Suprapubic skin (tissue), 4 donors: ENCODE data around the gene FLNB. TPM values are rescaled to one million over a fixed set of nuclear protein-coding genes. Genes with fewer than 3 reads are reported as not detected.

Experiments
- DNase-seq, 2 donors: peaks; one replicate each; pipeline ENCODE4 v3.0.0-alpha.2; 2019; ENCODE audit warnings: low spot score in 2 of 2
- H3K27ac ChIP-seq: fragments of 200-600 bp; sonication (generic); one replicate; pipeline ENCODE4 v1.5.1; 2019
- H3K27me3 ChIP-seq: fragments of 200-600 bp; sonication (generic); one replicate; pipeline ENCODE4 v1.5.1; 2019
- H3K36me3 ChIP-seq: fragments of 200-600 bp; sonication (generic); one replicate; pipeline ENCODE4 v1.5.1; 2019
- H3K4me1 ChIP-seq: fragments of 200-600 bp; sonication (generic); one replicate; pipeline ENCODE4 v1.5.1; 2019
- H3K4me3 ChIP-seq: fragments of 200-600 bp; sonication (generic); one replicate; pipeline ENCODE4 v1.5.1; 2019; ENCODE audit warnings: mild to moderate bottlenecking
- H3K9me3 ChIP-seq: fragments of 200-600 bp; sonication (generic); one replicate; pipeline ENCODE4 v1.5.1; 2019
- EP300 ChIP-seq: sonication (generic); formaldehyde crosslinking; IDR thresholded peaks from one replicate; pipeline ENCODE4 v1.6.1; 2017; ENCODE audit warnings: antibody characterized with exemption
- POLR2A ChIP-seq, 2 donors: fragments of 450-650 bp; IDR thresholded peaks; one replicate each; pipeline ENCODE4 v1.6.1; 2017; ENCODE audit warnings: antibody characterized with exemption in 2 of 2, mild to moderate bottlenecking in 2 of 2, moderate library complexity in 2 of 2
- POLR2AphosphoS5 ChIP-seq, 3 donors: sonication (generic); formaldehyde crosslinking; IDR thresholded peaks; one replicate each; pipeline ENCODE4 v1.6.1; 2017; ENCODE audit warnings: antibody characterized with exemption in 3 of 3
- WGBS: methylation state at CpG from one replicate; pipeline ENCODE4 v1.1.5; 2018; 5-methylcytosine and 5-hydroxymethylcytosine counted together
- total RNA-seq, 4 donors: library from RNA; depleted of rRNA; stranded (reverse); fragments of >200 nt; gene quantifications; one replicate each; pipeline ENCODE4 v1.1.0, GENCODE V29; 2016
- TF ChIP-seq, protein P1 (sequence below), 2 donors: fragments of 200-600 bp in 1 of 2; fragments of 450-650 bp in 1 of 2; sonication (generic) in 1 of 2; IDR thresholded peaks; one replicate each; pipeline ENCODE4 v1.5.1; 2016 to 2019; ENCODE audit warnings: antibody characterized with exemption in 2 of 2, mild to moderate bottlenecking in 1 of 2, moderate library complexity in 1 of 2

Gene FLNB
- total RNA-seq, 4 donors from 2014 or later, result 143 to 186 (median 150) TPM

- no peaks in the 10 kb centered on the region for H3K9me3 ChIP-seq
- H3K27ac ChIP-seq, result no peak overlapping the region
- peaks cover 63% of the 10 kb centered on the region for H3K36me3 ChIP-seq
- 81% methylated on average over 6 of the region's 6 CpGs for whole genome bisulfite sequencing
- DNase-seq, result no peak
- H3K4me1 ChIP-seq, result peaks cover 55% of the 10 kb centered on the region
- no peak overlapping the region for H3K4me3 ChIP-seq
- no peaks in the 10 kb centered on the region for H3K27me3 ChIP-seq
- TF ChIP-seq POLR2A (IDR thresholded peaks at IDR 0.05) (no peak), EP300 (no peak), POLR2AphosphoS5 (IDR thresholded peaks at IDR 0.05) (no peak)
- TF ChIP-seq, protein P1, sequence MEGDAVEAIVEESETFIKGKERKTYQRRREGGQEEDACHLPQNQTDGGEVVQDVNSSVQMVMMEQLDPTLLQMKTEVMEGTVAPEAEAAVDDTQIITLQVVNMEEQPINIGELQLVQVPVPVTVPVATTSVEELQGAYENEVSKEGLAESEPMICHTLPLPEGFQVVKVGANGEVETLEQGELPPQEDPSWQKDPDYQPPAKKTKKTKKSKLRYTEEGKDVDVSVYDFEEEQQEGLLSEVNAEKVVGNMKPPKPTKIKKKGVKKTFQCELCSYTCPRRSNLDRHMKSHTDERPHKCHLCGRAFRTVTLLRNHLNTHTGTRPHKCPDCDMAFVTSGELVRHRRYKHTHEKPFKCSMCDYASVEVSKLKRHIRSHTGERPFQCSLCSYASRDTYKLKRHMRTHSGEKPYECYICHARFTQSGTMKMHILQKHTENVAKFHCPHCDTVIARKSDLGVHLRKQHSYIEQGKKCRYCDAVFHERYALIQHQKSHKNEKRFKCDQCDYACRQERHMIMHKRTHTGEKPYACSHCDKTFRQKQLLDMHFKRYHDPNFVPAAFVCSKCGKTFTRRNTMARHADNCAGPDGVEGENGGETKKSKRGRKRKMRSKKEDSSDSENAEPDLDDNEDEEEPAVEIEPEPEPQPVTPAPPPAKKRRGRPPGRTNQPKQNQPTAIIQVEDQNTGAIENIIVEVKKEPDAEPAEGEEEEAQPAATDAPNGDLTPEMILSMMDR (IDR thresholded peaks at IDR 0.05), result no peak
These were observed 99.4 kb downstream of the FLNB start for GRCh38 chr3:58107597-58107996.

- H3K27me3 ChIP-seq, result no peaks in the 10 kb centered on the region
- H3K27ac ChIP-seq, result peak overlapping the region; percentile 85
- no peak overlapping the region for H3K4me3 ChIP-seq
- TF ChIP-seq, protein P1 (IDR thresholded peaks at IDR 0.05), result no peak
- no peak for TF ChIP-seq EP300
- TF ChIP-seq POLR2A (IDR thresholded peaks at IDR 0.05), result no peak
- no peak for TF ChIP-seq POLR2AphosphoS5 (IDR thresholded peaks at IDR 0.05)
- peaks cover 36% of the 10 kb centered on the region for H3K4me1 ChIP-seq
- no peaks in the 10 kb centered on the region for H3K9me3 ChIP-seq
- no peak for DNase-seq
- WGBS, result 60% methylated on average over 5 of the region's 5 CpGs
- peaks cover 75% of the 10 kb centered on the region for H3K36me3 ChIP-seq
These were observed 101.5 kb downstream of the FLNB start for GRCh38 chr3:58109752-58110151.

GRCh38 chr3:58111513-58112184, 103.4 kb downstream of the FLNB start:
- 62% methylated on average over 8 of the region's 11 CpGs for WGBS
- Histone ChIP-seq H3K27me3 (no peaks in the 10 kb centered on the region), H3K4me3 (peak overlapping the region; percentile 34), H3K27ac (peak overlapping the region; percentile 85), H3K36me3 (peaks cover 75% of the 10 kb centered on the region), H3K9me3 (no peaks in the 10 kb centered on the region), H3K4me1 (peaks cover 36% of the 10 kb centered on the region)
- peak in 2 of 3 donors; percentile 50 to 79 for TF ChIP-seq POLR2AphosphoS5 (IDR thresholded peaks at IDR 0.05)
- TF ChIP-seq, protein P1 (IDR thresholded peaks at IDR 0.05), result no peak
- DNase-seq, result peak in 1 of 2 donors; percentile 80

DNA sequence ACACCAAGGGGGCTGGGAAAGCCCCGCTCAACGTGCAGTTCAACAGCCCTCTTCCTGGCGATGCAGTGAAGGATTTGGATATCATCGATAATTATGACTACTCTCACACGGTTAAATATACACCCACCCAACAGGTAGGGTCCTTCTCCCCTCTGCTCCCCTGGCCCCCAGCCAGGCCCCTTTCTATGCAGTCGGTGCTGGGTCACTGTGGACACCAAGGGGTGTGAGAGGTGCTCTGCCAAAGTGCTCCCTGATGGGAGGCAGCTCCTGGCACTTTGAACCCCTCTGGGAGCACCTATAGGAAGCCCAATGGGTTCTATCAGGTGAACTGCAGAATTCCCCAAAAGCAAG, 103.9 kb downstream of the FLNB start:
- TF ChIP-seq, protein P1 (IDR thresholded peaks at IDR 0.05), result no peak
- TF ChIP-seq POLR2A (IDR thresholded peaks at IDR 0.05) (no peak), POLR2AphosphoS5 (IDR thresholded peaks at IDR 0.05) (no peak), EP300 (no peak)
- Histone ChIP-seq H3K27ac (peak overlapping the region; percentile 85), H3K9me3 (no peaks in the 10 kb centered on the region), H3K4me3 (peak overlapping the region; percentile 34), H3K4me1 (peaks cover 37% of the 10 kb centered on the region), H3K36me3 (peaks cover 73% of the 10 kb centered on the region), H3K27me3 (no peaks in the 10 kb centered on the region)
- DNase-seq, result no peak
- 51% methylated on average over 6 of the region's 6 CpGs for WGBS

DNA sequence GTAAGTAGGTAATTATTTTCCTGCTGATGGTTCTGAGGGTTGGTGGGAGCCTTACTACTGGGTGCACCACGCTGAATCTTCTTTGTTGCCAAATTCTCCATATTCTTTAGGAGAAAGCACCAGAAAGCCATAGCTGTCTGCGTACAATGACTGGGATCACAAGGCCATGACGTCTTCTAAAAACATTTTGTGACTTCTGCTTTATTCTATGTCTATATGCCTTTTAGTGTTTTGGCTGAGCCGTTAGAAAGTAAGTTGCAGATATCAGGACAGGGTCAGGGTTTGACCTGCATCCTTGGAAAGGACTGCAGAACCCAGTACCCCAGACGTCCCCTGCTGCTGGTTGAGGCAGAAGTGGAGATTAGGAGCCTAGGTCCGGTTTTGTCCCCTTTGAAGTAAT, 107.0 kb downstream of the FLNB start:
- Histone ChIP-seq H3K27me3 (no peaks in the 10 kb centered on the region), H3K4me3 (no peak overlapping the region), H3K36me3 (peaks cover 56% of the 10 kb centered on the region), H3K9me3 (no peaks in the 10 kb centered on the region), H3K4me1 (peaks cover 62% of the 10 kb centered on the region), H3K27ac (no peak overlapping the region)
- DNase-seq, result no peak
- 89% methylated on average over 6 of the region's 6 CpGs for WGBS
- no peak for TF ChIP-seq POLR2AphosphoS5 (IDR thresholded peaks at IDR 0.05)
- TF ChIP-seq EP300, result no peak
